Measurements from ENCODE around the gene NELFE.

Gene NELFE

DNA sequence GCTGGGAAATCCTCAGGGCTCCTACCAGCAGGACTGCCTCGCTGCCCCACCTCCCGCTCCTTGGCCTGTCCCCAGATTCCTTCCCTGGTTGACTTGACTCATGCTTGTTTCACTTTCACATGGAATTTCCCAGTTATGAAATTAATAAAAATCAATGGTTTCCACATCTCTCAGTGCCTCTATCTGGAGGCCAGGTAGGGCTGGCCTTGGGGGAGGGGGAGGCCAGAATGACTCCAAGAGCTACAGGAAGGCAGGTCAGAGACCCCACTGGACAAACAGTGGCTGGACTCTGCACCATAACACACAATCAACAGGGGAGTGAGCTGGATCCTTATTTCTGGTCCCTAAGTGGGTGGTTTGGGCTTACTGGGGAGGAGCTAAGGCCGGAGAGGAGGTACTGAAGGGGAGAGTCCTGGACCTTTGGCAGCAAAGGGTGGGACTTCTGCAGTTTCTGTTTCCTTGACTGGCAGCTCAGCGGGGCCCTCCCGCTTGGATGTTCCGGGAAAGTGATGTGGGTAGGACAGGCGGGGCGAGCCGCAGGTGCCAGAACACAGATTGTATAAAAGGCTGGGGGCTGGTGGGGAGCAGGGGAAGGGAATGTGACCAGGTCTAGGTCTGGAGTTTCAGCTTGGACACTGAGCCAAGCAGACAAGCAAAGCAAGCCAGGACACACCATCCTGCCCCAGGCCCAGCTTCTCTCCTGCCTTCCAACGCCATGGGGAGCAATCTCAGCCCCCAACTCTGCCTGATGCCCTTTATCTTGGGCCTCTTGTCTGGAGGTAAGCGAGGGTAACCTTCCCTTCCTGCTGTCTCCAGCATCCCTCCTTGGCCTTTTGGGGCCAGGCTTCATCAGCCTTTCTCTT, 13.0 kb downstream of the NELFE start, which contains the start of gene CFB:
CFB (plus strand) TSS at position 589 of the 863 bp plus-strand sequence; CDS start at position 716, 127 bp downstream.
- H3K4me1 ChIP-seq (ENCODE audit: insufficient read depth, poor library complexity, severe bottlenecking), result peaks cover 10% of the 10 kb centered on the region
- DNase-seq (ENCODE audit: low spot score) (no peak), ATAC-seq (ENCODE audit: low read depth) (peak; percentile 74)
- TF ChIP-seq, protein P1, sequence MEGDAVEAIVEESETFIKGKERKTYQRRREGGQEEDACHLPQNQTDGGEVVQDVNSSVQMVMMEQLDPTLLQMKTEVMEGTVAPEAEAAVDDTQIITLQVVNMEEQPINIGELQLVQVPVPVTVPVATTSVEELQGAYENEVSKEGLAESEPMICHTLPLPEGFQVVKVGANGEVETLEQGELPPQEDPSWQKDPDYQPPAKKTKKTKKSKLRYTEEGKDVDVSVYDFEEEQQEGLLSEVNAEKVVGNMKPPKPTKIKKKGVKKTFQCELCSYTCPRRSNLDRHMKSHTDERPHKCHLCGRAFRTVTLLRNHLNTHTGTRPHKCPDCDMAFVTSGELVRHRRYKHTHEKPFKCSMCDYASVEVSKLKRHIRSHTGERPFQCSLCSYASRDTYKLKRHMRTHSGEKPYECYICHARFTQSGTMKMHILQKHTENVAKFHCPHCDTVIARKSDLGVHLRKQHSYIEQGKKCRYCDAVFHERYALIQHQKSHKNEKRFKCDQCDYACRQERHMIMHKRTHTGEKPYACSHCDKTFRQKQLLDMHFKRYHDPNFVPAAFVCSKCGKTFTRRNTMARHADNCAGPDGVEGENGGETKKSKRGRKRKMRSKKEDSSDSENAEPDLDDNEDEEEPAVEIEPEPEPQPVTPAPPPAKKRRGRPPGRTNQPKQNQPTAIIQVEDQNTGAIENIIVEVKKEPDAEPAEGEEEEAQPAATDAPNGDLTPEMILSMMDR (IDR thresholded peaks at IDR 0.05; ENCODE audit: poor library complexity, severe bottlenecking), result no peak
- no peaks in the 10 kb centered on the region for H3K9me3 ChIP-seq (ENCODE audit: severe bottlenecking)
- no peaks in the 10 kb centered on the region for H3K27me3 ChIP-seq (ENCODE audit: insufficient read depth, poor library complexity, severe bottlenecking)
- no peak within 1 kb of the TSS for H3K4me3 ChIP-seq (ENCODE audit: severe bottlenecking)
- peak within 1 kb of the TSS; percentile 32 for H3K27ac ChIP-seq (ENCODE audit: poor library complexity, severe bottlenecking)
- no peaks in the 10 kb centered on the region for H3K36me3 ChIP-seq (ENCODE audit: low read depth)

DNA sequence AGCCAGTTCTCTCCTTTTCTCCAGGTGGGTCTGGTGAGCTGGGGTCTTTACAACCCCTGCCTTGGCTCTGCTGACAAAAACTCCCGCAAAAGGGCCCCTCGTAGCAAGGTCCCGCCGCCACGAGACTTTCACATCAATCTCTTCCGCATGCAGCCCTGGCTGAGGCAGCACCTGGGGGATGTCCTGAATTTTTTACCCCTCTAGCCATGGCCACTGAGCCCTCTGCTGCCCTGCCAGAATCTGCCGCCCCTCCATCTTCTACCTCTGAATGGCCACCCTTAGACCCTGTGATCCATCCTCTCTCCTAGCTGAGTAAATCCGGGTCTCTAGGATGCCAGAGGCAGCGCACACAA, 13.6 kb downstream of the NELFE start:
- Histone ChIP-seq H3K9me3 (ENCODE audit: severe bottlenecking) (no peaks in the 10 kb centered on the region), H3K27ac (ENCODE audit: poor library complexity, severe bottlenecking) (peak overlapping the region; percentile 32), H3K4me3 (ENCODE audit: severe bottlenecking) (no peak overlapping the region), H3K4me1 (ENCODE audit: insufficient read depth, poor library complexity, severe bottlenecking) (peaks cover 10% of the 10 kb centered on the region), H3K27me3 (ENCODE audit: insufficient read depth, poor library complexity, severe bottlenecking) (no peaks in the 10 kb centered on the region), H3K36me3 (ENCODE audit: low read depth) (no peaks in the 10 kb centered on the region)
- TF ChIP-seq, protein P1 (IDR thresholded peaks at IDR 0.05; ENCODE audit: poor library complexity, severe bottlenecking), result no peak
- no peak for ATAC-seq (ENCODE audit: low read depth)
- DNase-seq (ENCODE audit: low spot score), result no peak

DNA sequence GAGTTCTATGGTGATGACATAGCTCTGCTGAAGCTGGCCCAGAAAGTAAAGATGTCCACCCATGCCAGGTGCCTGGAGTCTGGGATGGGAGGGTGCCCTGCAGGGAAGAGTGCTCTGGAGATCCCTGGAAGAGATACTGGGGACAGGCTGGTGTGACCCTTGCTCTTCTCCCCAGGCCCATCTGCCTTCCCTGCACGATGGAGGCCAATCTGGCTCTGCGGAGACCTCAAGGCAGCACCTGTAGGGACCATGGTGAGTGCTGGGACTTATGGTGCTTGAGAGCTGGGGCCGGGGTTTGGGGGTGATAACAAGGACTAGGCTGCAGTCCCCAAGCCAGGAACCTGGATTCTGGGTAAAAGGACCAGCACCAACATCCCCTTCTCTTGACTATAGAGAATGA, 15.0 kb downstream of the NELFE start:
- TF ChIP-seq, protein P1 (IDR thresholded peaks at IDR 0.05; ENCODE audit: poor library complexity, severe bottlenecking), result no peak

DNA sequence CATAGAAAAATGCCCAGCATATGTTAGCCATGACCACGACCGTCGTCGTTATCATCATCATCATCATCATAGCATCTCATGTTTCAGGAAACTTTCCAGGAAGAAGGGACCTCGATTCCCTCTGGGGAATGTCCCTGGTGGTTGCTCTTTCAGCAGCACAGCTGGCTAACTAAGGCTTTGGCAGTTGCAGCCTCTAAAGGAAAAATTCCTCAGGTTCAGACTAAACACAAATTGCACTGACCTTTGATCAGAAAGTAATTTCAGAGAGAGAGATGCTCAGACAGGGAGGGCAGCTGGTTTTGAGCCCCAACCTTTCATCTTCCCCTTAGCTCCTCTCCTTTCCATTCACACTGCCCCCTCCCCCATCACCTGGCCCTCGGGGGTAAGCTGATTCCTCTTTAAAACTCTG, 18.5 kb downstream of the NELFE start:
- no peak for DNase-seq (ENCODE audit: low spot score)
- TF ChIP-seq, protein P1 (IDR thresholded peaks at IDR 0.05; ENCODE audit: poor library complexity, severe bottlenecking), result no peak
- no peaks in the 10 kb centered on the region for H3K27me3 ChIP-seq (ENCODE audit: insufficient read depth, poor library complexity, severe bottlenecking)
- no peak for ATAC-seq (ENCODE audit: low read depth)
- H3K27ac ChIP-seq (ENCODE audit: poor library complexity, severe bottlenecking), result no peak overlapping the region
- peaks cover 2% of the 10 kb centered on the region for H3K4me1 ChIP-seq (ENCODE audit: insufficient read depth, poor library complexity, severe bottlenecking)
- H3K9me3 ChIP-seq (ENCODE audit: severe bottlenecking), result no peaks in the 10 kb centered on the region
- H3K4me3 ChIP-seq (ENCODE audit: severe bottlenecking), result no peak overlapping the region
- no peaks in the 10 kb centered on the region for H3K36me3 ChIP-seq (ENCODE audit: low read depth)

More for the DNA sequence above, 15.0 kb downstream of the NELFE start:
- Histone ChIP-seq H3K36me3 (ENCODE audit: low read depth) (no peaks in the 10 kb centered on the region), H3K27me3 (ENCODE audit: insufficient read depth, poor library complexity, severe bottlenecking) (no peaks in the 10 kb centered on the region), H3K4me3 (ENCODE audit: severe bottlenecking) (no peak overlapping the region), H3K9me3 (ENCODE audit: severe bottlenecking) (no peaks in the 10 kb centered on the region), H3K4me1 (ENCODE audit: insufficient read depth, poor library complexity, severe bottlenecking) (peaks cover 10% of the 10 kb centered on the region), H3K27ac (ENCODE audit: poor library complexity, severe bottlenecking) (no peak overlapping the region)
- no peak for DNase-seq (ENCODE audit: low spot score)
- no peak for ATAC-seq (ENCODE audit: low read depth)

DNA sequence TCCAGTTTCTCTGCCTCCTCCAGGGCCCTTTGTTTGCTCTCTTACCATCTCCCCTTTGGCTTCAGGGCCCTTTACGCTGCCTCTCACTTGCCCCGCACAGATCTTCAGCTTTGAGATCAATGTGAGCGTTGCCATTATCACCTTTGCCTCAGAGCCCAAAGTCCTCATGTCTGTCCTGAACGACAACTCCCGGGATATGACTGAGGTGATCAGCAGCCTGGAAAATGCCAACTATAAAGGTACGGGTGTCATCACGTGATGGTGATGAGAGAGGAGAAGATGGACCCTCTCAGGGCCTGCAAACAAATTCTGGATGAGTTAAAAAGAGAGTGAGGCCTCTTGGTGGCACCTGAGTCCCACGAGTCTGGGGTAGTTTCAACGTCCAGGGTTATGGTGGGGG, 22.9 kb downstream of the NELFE start:
- no peaks in the 10 kb centered on the region for H3K36me3 ChIP-seq (ENCODE audit: low read depth)
- ATAC-seq (ENCODE audit: low read depth) (no peak), DNase-seq (ENCODE audit: low spot score) (no peak)
- H3K4me3 ChIP-seq (ENCODE audit: severe bottlenecking), result no peak overlapping the region
- no peak overlapping the region for H3K27ac ChIP-seq (ENCODE audit: poor library complexity, severe bottlenecking)
- H3K4me1 ChIP-seq (ENCODE audit: insufficient read depth, poor library complexity, severe bottlenecking), result no peaks in the 10 kb centered on the region
- TF ChIP-seq, protein P1 (IDR thresholded peaks at IDR 0.05; ENCODE audit: poor library complexity, severe bottlenecking), result no peak
- H3K9me3 ChIP-seq (ENCODE audit: severe bottlenecking), result peaks cover under 1% of the 10 kb centered on the region
- H3K27me3 ChIP-seq (ENCODE audit: insufficient read depth, poor library complexity, severe bottlenecking), result no peaks in the 10 kb centered on the region
